A549 treated with AZD9567 at 1 μM for 4 hours (cell line): ENCODE data around the gene TMC1. TPM values are rescaled to one million over a fixed set of nuclear protein-coding genes. Genes with fewer than 3 reads are reported as not detected.

Experiments used
- total RNA-seq: library from RNA; stranded (reverse); fragments of 200-300 nt; extraction: Qiagen RNA extraction; gene quantifications from 5 replicates; pipeline ENCODE4 v1.2.3, GENCODE V29; 2022; ENCODE audit not compliant: insufficient read depth

The TMC1 gene
- total RNA-seq: 0.05 to 0.29 TPM (median 0.19 TPM) in 4 of 5 replicates, not detected in the other

DNA sequence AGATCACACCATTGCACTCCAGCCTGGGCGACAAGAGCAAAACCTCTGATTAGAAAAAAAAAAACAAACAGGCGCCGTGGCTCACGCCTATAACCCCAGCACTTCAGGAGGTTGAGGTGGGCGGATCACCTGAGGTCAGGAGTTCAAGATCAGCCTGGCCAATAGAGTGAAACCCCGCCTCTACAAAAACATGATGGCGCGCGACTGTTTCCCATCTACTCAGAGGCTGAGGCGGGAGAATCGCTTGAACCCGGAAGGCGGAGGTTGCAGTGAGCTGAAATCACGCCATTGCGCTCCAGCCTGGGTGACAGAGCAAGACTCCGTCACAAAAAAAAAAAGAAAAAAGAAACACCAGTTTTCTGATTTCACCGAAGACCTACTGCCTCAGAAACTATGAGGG is at the start of gene TMC1:
TSS of gene TMC1 (plus strand) at position 193 of the 400 bp plus-strand sequence. CDS start 127,041 bp downstream, outside the sequence.

Other genes with a start within 250 kb of the TMC1 start
- 149 to 242 TPM (median 198 TPM) in 5 replicates for gene ZFAND5, start 156.4 kb upstream of the TMC1 start, total RNA-seq